ENCODE measurements around the gene SMIM35.
A peak's percentile ranks its signal among the peaks of the same experiment; 100 is the strongest.

The SMIM35 gene

DNA sequence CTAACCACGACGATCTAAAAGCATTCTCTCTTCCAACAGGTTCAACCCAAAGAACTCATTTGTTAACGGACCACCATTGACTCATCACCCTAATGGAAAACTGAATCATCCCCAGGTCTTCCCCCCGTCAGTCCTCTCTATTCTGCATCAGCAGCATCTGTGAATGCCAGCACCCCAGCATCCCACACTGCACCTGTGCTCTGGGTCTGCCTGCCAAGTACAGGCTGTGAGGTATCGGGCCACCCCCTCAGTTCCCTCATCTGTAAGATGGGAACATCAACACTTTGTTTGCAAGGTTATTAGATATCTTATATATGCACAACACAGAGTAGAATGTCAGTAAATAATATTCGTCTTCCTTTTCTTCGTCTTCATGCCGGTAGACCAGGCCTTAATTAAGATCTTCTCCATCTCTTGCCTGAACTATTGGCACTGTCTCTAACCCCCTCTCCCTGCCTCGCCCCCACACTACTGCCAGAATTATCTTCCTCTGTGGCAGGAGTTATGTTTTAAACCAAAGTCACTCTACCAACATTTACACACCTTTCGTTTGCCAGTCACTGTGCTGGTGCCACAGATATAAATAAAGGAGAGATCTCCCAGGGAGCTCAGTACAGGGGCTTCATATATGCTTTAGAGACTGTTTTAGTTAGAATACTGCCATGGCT, 17.7 kb downstream of the SMIM35 start:
- Histone ChIP-seq H3F3A (ENCODE audit: insufficient read depth, low read length) (no peaks in the 10 kb centered on the region), H3K4me1 (ENCODE audit: insufficient read depth, low read length, severe bottlenecking) (no peaks in the 10 kb centered on the region), H3K9me2 (ENCODE audit: low read depth, low read length) (no peaks in the 10 kb centered on the region), H3K27me3 (ENCODE audit: insufficient read depth, low read length) (no peaks in the 10 kb centered on the region), H2AFZ (ENCODE audit: low read length) (no peak overlapping the region), H3K27ac (ENCODE audit: low read depth, low read length, poor library complexity, severe bottlenecking) (no peak overlapping the region), H3K9ac (ENCODE audit: low read length) (no peak overlapping the region), H3K79me2 (ENCODE audit: insufficient read depth, low read length) (no peaks in the 10 kb centered on the region), H4K20me1 (ENCODE audit: insufficient read depth, low read length) (no peaks in the 10 kb centered on the region), H3K36me3 (ENCODE audit: insufficient read depth, low read length) (no peaks in the 10 kb centered on the region), H3K4me3 (ENCODE audit: low read depth, low read length, poor library complexity, severe bottlenecking) (no peak overlapping the region), H3K4me2 (ENCODE audit: low read length) (no peak overlapping the region), H3K9me3 (ENCODE audit: low read length) (no peaks in the 10 kb centered on the region)
- TF ChIP-seq, protein P1, sequence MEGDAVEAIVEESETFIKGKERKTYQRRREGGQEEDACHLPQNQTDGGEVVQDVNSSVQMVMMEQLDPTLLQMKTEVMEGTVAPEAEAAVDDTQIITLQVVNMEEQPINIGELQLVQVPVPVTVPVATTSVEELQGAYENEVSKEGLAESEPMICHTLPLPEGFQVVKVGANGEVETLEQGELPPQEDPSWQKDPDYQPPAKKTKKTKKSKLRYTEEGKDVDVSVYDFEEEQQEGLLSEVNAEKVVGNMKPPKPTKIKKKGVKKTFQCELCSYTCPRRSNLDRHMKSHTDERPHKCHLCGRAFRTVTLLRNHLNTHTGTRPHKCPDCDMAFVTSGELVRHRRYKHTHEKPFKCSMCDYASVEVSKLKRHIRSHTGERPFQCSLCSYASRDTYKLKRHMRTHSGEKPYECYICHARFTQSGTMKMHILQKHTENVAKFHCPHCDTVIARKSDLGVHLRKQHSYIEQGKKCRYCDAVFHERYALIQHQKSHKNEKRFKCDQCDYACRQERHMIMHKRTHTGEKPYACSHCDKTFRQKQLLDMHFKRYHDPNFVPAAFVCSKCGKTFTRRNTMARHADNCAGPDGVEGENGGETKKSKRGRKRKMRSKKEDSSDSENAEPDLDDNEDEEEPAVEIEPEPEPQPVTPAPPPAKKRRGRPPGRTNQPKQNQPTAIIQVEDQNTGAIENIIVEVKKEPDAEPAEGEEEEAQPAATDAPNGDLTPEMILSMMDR (IDR thresholded peaks at IDR 0.05; ENCODE audit: low read length), result peak; percentile 2; the same call in 1 of the 2 replicates
- no peak for TF ChIP-seq EZH2 (IDR thresholded peaks at IDR 0.05; ENCODE audit: borderline replicate concordance, low read length)

DNA sequence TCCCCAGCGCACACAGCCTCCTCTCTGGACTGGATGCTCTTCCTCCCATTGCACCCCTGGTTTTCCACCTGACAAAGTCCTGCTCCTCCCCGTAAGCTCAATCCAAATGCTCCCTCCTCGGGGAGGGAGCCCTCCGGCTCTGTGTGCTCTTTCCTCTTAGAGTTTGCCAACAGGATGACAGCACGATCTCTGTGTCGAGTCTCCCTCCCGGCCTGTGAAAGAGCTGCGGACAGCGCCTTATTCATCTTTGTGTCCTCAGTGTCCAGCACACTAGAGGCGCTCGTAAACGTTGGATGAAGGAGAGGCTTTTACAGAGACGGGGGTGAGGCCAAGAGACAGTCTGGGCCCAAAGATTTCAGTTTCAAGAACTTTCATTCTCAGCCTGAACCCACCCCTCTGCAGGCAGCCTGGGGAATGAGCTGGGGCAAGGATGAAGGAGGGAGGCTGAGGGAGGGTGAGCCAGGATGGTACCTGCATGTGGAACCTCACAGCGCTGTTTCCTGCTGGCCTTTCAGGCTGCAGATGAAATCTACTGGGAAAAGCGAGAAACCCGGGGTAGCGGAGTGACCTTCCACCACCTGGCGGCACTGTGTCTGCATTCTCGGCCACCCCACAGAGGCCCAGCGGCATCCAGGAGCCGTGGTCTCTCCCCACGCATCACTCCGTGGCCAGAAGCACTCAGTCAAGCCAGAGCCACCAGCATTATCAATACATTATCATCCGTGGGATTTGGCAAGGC, 18.4 kb downstream of the SMIM35 start:
- Histone ChIP-seq H3K9ac (ENCODE audit: low read length) (no peak overlapping the region), H3K4me2 (ENCODE audit: low read length) (no peak overlapping the region), H3K27me3 (ENCODE audit: insufficient read depth, low read length) (no peaks in the 10 kb centered on the region), H3F3A (ENCODE audit: insufficient read depth, low read length) (no peaks in the 10 kb centered on the region), H2AFZ (ENCODE audit: low read length) (no peak overlapping the region), H4K20me1 (ENCODE audit: insufficient read depth, low read length) (no peaks in the 10 kb centered on the region), H3K4me1 (ENCODE audit: insufficient read depth, low read length, severe bottlenecking) (no peaks in the 10 kb centered on the region), H3K4me3 (ENCODE audit: low read depth, low read length, poor library complexity, severe bottlenecking) (no peak overlapping the region), H3K79me2 (ENCODE audit: insufficient read depth, low read length) (no peaks in the 10 kb centered on the region), H3K9me3 (ENCODE audit: low read length) (no peaks in the 10 kb centered on the region), H3K36me3 (ENCODE audit: insufficient read depth, low read length) (no peaks in the 10 kb centered on the region), H3K9me2 (ENCODE audit: low read depth, low read length) (no peaks in the 10 kb centered on the region), H3K27ac (ENCODE audit: low read depth, low read length, poor library complexity, severe bottlenecking) (no peak overlapping the region)
- TF ChIP-seq, protein P1 (IDR thresholded peaks at IDR 0.05; ENCODE audit: low read length), result peak; percentile 8; the same call in 1 of the 2 replicates
- no peak for TF ChIP-seq EZH2 (IDR thresholded peaks at IDR 0.05; ENCODE audit: borderline replicate concordance, low read length)

GRCh38 chr11:118067006-118067405, 19.8 kb downstream of the SMIM35 start:
- H3K36me3 ChIP-seq (ENCODE audit: insufficient read depth, low read length), result no peaks in the 10 kb centered on the region
- H3K4me3 ChIP-seq (ENCODE audit: low read depth, low read length, poor library complexity, severe bottlenecking), result no peak overlapping the region
- H3K27ac ChIP-seq (ENCODE audit: low read depth, low read length, poor library complexity, severe bottlenecking), result no peak overlapping the region
- no peaks in the 10 kb centered on the region for H3K79me2 ChIP-seq (ENCODE audit: insufficient read depth, low read length)
- H3F3A ChIP-seq (ENCODE audit: insufficient read depth, low read length), result no peaks in the 10 kb centered on the region
- H3K4me2 ChIP-seq (ENCODE audit: low read length), result no peak overlapping the region
- H3K27me3 ChIP-seq (ENCODE audit: insufficient read depth, low read length), result no peaks in the 10 kb centered on the region
- H3K9me3 ChIP-seq (ENCODE audit: low read length), result no peaks in the 10 kb centered on the region
- no peaks in the 10 kb centered on the region for H4K20me1 ChIP-seq (ENCODE audit: insufficient read depth, low read length)
- TF ChIP-seq, protein P1 (IDR thresholded peaks at IDR 0.05; ENCODE audit: low read length), result no peak
- TF ChIP-seq EZH2 (IDR thresholded peaks at IDR 0.05; ENCODE audit: borderline replicate concordance, low read length), result no peak
- no peaks in the 10 kb centered on the region for H3K9me2 ChIP-seq (ENCODE audit: low read depth, low read length)
- H2AFZ ChIP-seq (ENCODE audit: low read length), result no peak overlapping the region
- no peaks in the 10 kb centered on the region for H3K4me1 ChIP-seq (ENCODE audit: insufficient read depth, low read length, severe bottlenecking)
- no peak overlapping the region for H3K9ac ChIP-seq (ENCODE audit: low read length)
